Fibroblast of lung (primary cell): Measurements from ENCODE around the gene AZI2. TPM values are rescaled to one million over a fixed set of nuclear protein-coding genes. Genes with fewer than 3 reads are reported as not detected.

Experiments
- DNase-seq, 2 donors: peaks; one replicate each; pipeline versions ENCODE4 v3.0.0 to v3.0.0-alpha.2; 2010; ENCODE audit warnings: low read depth in 2 of 2
- H2AFZ ChIP-seq: 2 replicates; pipeline ENCODE4 v1.5.1; 2012; ENCODE audit warnings: low read length, control low read depth, inconsistent platforms
- H3K27ac ChIP-seq: 2 replicates; pipeline ENCODE4 v1.5.1; 2011; ENCODE audit warnings: low read length, control low read depth; ENCODE audit not compliant: insufficient read depth
- H3K27me3 ChIP-seq: 2 replicates; pipeline ENCODE4 v1.5.1; 2011; ENCODE audit warnings: mild to moderate bottlenecking, low read length; ENCODE audit not compliant: control insufficient read depth, insufficient read depth
- H3K36me3 ChIP-seq: 2 replicates; pipeline ENCODE4 v1.5.1; 2011; ENCODE audit warnings: low read length; ENCODE audit not compliant: control insufficient read depth, insufficient read depth
- H3K4me1 ChIP-seq: 2 replicates; pipeline ENCODE4 v1.5.1; 2011; ENCODE audit warnings: low read length; ENCODE audit not compliant: control insufficient read depth, insufficient read depth; ENCODE audit errors: extremely low read depth
- H3K4me2 ChIP-seq: 2 replicates; pipeline ENCODE4 v1.5.1; 2011; ENCODE audit warnings: low read length, control low read depth; ENCODE audit not compliant: insufficient read depth; ENCODE audit errors: extremely low read depth
- H3K4me3 ChIP-seq, 4 experiments: fragments of 200-600 bp in 1 of 4; sonication (generic) in 1 of 4; replicated peaks in 1 of 4; 2 replicates each; pipeline ENCODE4 v1.5.1; 2011 to 2016; ENCODE audit warnings: low read length in 4 of 4, low read depth in 3 of 4, mild to moderate bottlenecking in 3 of 4, control low read depth in 2 of 4, inconsistent platforms in 1 of 4, mixed read lengths in 1 of 4; ENCODE audit not compliant: insufficient read depth in 1 of 4; ENCODE audit errors: control extremely low read depth in 1 of 4
- H3K79me2 ChIP-seq: 2 replicates; pipeline ENCODE4 v1.5.1; 2012; ENCODE audit warnings: mild to moderate bottlenecking, low read length, inconsistent platforms; ENCODE audit not compliant: control insufficient read depth, insufficient read depth
- H3K9ac ChIP-seq: 2 replicates; pipeline ENCODE4 v1.5.1; 2011; ENCODE audit warnings: mild to moderate bottlenecking, low read length, control low read depth; ENCODE audit not compliant: insufficient read depth
- H3K9me3 ChIP-seq: 2 replicates; pipeline ENCODE4 v1.5.1; 2012; ENCODE audit warnings: low read depth, low read length; ENCODE audit not compliant: control insufficient read depth, insufficient read depth
- H4K20me1 ChIP-seq: 2 replicates; pipeline ENCODE4 v1.5.1; 2011; ENCODE audit warnings: low read length; ENCODE audit not compliant: control insufficient read depth, insufficient read depth; ENCODE audit errors: extremely low read depth
- EZH2 ChIP-seq: IDR thresholded peaks from 2 replicates; pipeline ENCODE4 v1.5.1; 2012; ENCODE audit warnings: low read length, control low read depth, mild to moderate bottlenecking; ENCODE audit errors: missing control alignments
- polyA plus RNA-seq, 2 donors: library from polyadenylated mRNA; depleted of rRNA in 1 of 2; stranded (reverse) in 1 of 2; unstranded in 1 of 2; fragments of >200 nt; gene quantifications; 2 replicates each; pipeline ENCODE4 v1.2.1, GENCODE V29; 2011 to 2012; ENCODE audit warnings: missing spikeins in 1 of 2
- total RNA-seq: library from RNA; depleted of rRNA; stranded (reverse); fragments of >200 nt; gene quantifications from 2 replicates; pipeline ENCODE4 v1.2.1, GENCODE V29; 2014
- TF ChIP-seq, protein P1 (sequence below), 2 donors: IDR thresholded peaks in 1 of 2; conservative IDR thresholded peaks in 1 of 2; 1 replicate in 1 of 2; 2 replicates in 1 of 2; pipeline ENCODE4 v1.5.1; 2011 to 2012; ENCODE audit warnings: low read length in 2 of 2, control low read depth in 1 of 2, inconsistent platforms in 1 of 2, low read depth in 1 of 2, mild to moderate bottlenecking in 1 of 2

AZI2 gene
- total and polyA plus RNA-seq, 2 donors (not counting 1 experiment from before 2014, with no cell fraction given): 183 to 202 TPM

DNA sequence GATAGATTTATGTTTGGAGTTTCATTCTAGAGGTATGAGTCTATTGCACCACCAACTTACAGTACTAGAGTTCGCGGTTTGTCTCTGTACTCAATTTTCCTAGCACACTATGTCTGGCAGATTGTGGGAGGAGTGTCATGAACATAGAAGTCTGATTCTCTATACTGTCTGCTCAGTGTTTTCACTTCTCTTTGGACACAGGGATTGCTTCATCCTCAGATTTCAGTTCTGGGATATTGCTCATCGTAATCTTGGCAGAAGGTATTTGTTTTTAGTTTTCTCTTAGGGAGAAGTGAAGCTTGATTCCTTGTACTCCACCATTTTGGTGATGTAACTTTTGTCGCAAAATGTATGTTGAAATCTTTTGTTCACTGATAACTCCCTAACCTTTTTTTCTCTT is 27.8 kb upstream of the AZI2 start:
- TF ChIP-seq, protein P1, sequence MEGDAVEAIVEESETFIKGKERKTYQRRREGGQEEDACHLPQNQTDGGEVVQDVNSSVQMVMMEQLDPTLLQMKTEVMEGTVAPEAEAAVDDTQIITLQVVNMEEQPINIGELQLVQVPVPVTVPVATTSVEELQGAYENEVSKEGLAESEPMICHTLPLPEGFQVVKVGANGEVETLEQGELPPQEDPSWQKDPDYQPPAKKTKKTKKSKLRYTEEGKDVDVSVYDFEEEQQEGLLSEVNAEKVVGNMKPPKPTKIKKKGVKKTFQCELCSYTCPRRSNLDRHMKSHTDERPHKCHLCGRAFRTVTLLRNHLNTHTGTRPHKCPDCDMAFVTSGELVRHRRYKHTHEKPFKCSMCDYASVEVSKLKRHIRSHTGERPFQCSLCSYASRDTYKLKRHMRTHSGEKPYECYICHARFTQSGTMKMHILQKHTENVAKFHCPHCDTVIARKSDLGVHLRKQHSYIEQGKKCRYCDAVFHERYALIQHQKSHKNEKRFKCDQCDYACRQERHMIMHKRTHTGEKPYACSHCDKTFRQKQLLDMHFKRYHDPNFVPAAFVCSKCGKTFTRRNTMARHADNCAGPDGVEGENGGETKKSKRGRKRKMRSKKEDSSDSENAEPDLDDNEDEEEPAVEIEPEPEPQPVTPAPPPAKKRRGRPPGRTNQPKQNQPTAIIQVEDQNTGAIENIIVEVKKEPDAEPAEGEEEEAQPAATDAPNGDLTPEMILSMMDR (conservative IDR thresholded peaks at IDR 0.05 in 1 of 2, IDR thresholded peaks at IDR 0.05 in 1 of 2; ENCODE audit: low read depth in 1 of 2, low read length in 2 of 2): no peak
- TF ChIP-seq EZH2: no peak
- Histone ChIP-seq H3K27me3 (no peaks in the 10 kb centered on the region), H2AFZ (no peak overlapping the region), H3K36me3 (no peaks in the 10 kb centered on the region), H3K27ac (no peak overlapping the region), H4K20me1 (no peaks in the 10 kb centered on the region), H3K4me2 (no peak overlapping the region), H3K4me1 (no peaks in the 10 kb centered on the region), H3K9me3 (no peaks in the 10 kb centered on the region), H3K9ac (no peak overlapping the region), H3K4me3 (peak overlapping the region in 1 of 4 experiments; percentile 25), H3K79me2 (no peaks in the 10 kb centered on the region)
- peak; percentile 46 to 96 for DNase-seq

DNA sequence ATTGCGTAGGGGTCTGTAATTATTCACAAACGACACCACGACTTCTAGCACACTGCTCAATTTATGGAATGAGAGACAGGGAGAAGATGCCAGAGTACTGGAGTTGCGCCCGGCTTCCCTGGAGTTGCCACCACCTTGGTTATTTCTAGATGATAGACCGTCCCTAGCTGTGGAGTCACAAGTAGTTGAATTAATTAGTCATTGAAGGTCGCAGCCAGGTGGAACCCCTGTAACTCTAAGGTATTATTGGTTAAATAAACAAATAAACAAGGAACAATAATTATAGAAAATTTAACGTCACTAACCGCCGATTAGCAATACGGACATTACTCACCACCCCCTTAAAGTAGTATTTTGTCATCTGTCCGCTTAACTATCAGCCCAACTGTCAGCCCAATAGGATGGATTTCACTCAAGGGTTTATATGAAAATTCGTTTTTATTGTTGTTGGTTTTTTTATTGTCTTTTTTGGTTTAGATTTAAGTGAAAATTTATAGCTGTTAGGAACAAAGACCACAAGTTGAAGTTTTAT is 911 bp upstream of the AZI2 start:
- no peaks in the 10 kb centered on the region for H3K9me3 ChIP-seq
- peak overlapping the region; percentile 79 for H3K4me2 ChIP-seq
- H2AFZ ChIP-seq: peak overlapping the region; percentile 56
- H3K9ac ChIP-seq: peak overlapping the region; percentile 97
- no peaks in the 10 kb centered on the region for H3K36me3 ChIP-seq
- TF ChIP-seq, protein P1 (conservative IDR thresholded peaks at IDR 0.05 in 1 of 2, IDR thresholded peaks at IDR 0.05 in 1 of 2; ENCODE audit: low read depth in 1 of 2, low read length in 2 of 2): no peak
- H3K79me2 ChIP-seq: peaks cover 29% of the 10 kb centered on the region
- DNase-seq: no peak
- H4K20me1 ChIP-seq: no peaks in the 10 kb centered on the region
- H3K4me3 ChIP-seq: peak overlapping the region; percentile 79 to 99 (median 90)
- H3K27me3 ChIP-seq: no peaks in the 10 kb centered on the region
- peak overlapping the region; percentile 99 for H3K27ac ChIP-seq
- peaks cover 3% of the 10 kb centered on the region for H3K4me1 ChIP-seq

DNA sequence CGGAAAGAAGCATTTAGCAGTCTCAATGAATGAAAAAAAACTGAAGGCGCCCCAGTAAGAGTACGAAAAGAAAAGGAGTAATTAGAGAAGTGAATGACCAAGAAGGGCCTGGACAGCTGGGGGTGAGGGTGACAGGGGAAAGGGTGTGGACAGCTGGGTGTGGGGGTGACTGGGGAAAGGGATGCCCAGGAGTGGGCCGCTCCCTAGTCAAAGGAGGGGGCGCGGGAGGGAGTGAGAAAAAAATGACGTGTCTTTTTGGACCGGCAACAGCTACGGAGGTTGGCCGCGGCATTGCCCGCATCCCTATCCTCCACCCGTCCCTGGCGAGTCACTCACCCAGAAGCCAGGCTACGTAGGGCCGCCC is 377 bp downstream of the AZI2 start:
- Histone ChIP-seq H3K79me2 (peaks cover 35% of the 10 kb centered on the region), H2AFZ (peak overlapping the region; percentile 28), H3K4me1 (peaks cover 3% of the 10 kb centered on the region), H3K36me3 (no peaks in the 10 kb centered on the region), H3K27me3 (no peaks in the 10 kb centered on the region), H3K4me2 (peak overlapping the region; percentile 75), H4K20me1 (no peaks in the 10 kb centered on the region), H3K27ac (peak overlapping the region; percentile 99), H3K9me3 (no peaks in the 10 kb centered on the region), H3K4me3 (peak overlapping the region; percentile 79 to 99 (median 90)), H3K9ac (peak overlapping the region; percentile 97)
- no peak for DNase-seq
- TF ChIP-seq EZH2: no peak
- TF ChIP-seq, protein P1 (conservative IDR thresholded peaks at IDR 0.05 in 1 of 2, IDR thresholded peaks at IDR 0.05 in 1 of 2; ENCODE audit: low read depth in 1 of 2, low read length in 2 of 2): no peak
